Upper lobe of right lung (tissue), 1 donor: Measurements from ENCODE around the gene TUBGCP2. TPM values are rescaled to one million over a fixed set of nuclear protein-coding genes. Genes with fewer than 3 reads are reported as not detected.
A peak's percentile ranks its signal among the peaks of the same experiment; 100 is the strongest.

Experiments
- ATAC-seq: fragments of 200-7000 bp; cut with Tn5 transposase; one replicate; pipeline ENCODE4 v1.9.1; 2020; ENCODE audit warnings: mild to moderate bottlenecking, moderate library complexity
- DNase-seq: peaks from one replicate; pipeline ENCODE4 v3.0.0-alpha.2; 2020
- H3K27ac ChIP-seq: fragments of 200-600 bp; one replicate; pipeline ENCODE4 v1.8.0; 2022
- H3K27me3 ChIP-seq: fragments of 200-600 bp; one replicate; pipeline ENCODE4 v1.8.0; 2022; ENCODE audit warnings: mild to moderate bottlenecking
- H3K36me3 ChIP-seq: fragments of 200-600 bp; one replicate; pipeline ENCODE4 v1.8.0; 2022
- H3K4me1 ChIP-seq: fragments of 200-600 bp; one replicate; pipeline ENCODE4 v1.8.0; 2022
- H3K4me3 ChIP-seq: fragments of 200-600 bp; one replicate; pipeline ENCODE4 v1.8.0; 2022; ENCODE audit warnings: mild to moderate bottlenecking
- H3K9me3 ChIP-seq: fragments of 200-600 bp; one replicate; pipeline ENCODE4 v1.8.0; 2022
- CTCF ChIP-seq: fragments of 200-600 bp; IDR thresholded peaks from one replicate; pipeline ENCODE4 v1.8.0; 2022; ENCODE audit warnings: antibody characterized with exemption
- intact Hi-C: fragments of 100-400 bp; cut with DNase I; formaldehyde crosslinking; loops from one replicate; pipeline ENCODE4 v1.11.0; 2022
- total RNA-seq: library from RNA; stranded (reverse); fragmentation: NEBNext Ultra II Directional; extraction: Animal tissue kit (Norgen Biotek cat#: 25700); gene quantifications from one replicate; pipeline ENCODE4 v1.2.1, GENCODE V29; 2021
- donor health status: DM: no; HTN: yes; CAD: no; lungs with severe emphysema.

Gene TUBGCP2
- total RNA-seq, 1 donor from 2014 or later, result 44.6 TPM

- Histone ChIP-seq H3K36me3 (peaks cover 26% of the 10 kb centered on the region), H3K27ac (peak overlapping the region; percentile 98), H3K9me3 (no peaks in the 10 kb centered on the region), H3K27me3 (no peaks in the 10 kb centered on the region), H3K4me1 (peaks cover 28% of the 10 kb centered on the region), H3K4me3 (peak overlapping the region; percentile 98)
- peak; percentile 52 for ATAC-seq
- intact Hi-C loops, result no loop called here
- TF ChIP-seq CTCF, result peak; percentile 66
- peak; percentile 93 for DNase-seq
These were observed 774 bp downstream of the TUBGCP2 start for GRCh38 chr10:133307776-133308420.

- Histone ChIP-seq H3K27ac (peak overlapping the region; percentile 98), H3K9me3 (no peaks in the 10 kb centered on the region), H3K36me3 (peaks cover 25% of the 10 kb centered on the region), H3K27me3 (no peaks in the 10 kb centered on the region), H3K4me1 (peaks cover 28% of the 10 kb centered on the region), H3K4me3 (peak overlapping the region; percentile 98)
- TF ChIP-seq CTCF, result no peak
- no peak for DNase-seq
- no peak for ATAC-seq
- intact Hi-C loops, result no loop called here
These were observed 1.7 kb downstream of the TUBGCP2 start for GRCh38 chr10:133306941-133307379.

- ATAC-seq, result no peak
- Histone ChIP-seq H3K9me3 (no peaks in the 10 kb centered on the region), H3K4me3 (no peak overlapping the region), H3K27ac (peak overlapping the region; percentile 74), H3K27me3 (no peaks in the 10 kb centered on the region), H3K36me3 (peaks cover 25% of the 10 kb centered on the region), H3K4me1 (peaks cover 28% of the 10 kb centered on the region)
- no peak for DNase-seq
- intact Hi-C loops, result no loop called here
- no peak for TF ChIP-seq CTCF
These were observed 2.6 kb downstream of the TUBGCP2 start for GRCh38 chr10:133306097-133306476.

- H3K4me1 ChIP-seq, result peaks cover 22% of the 10 kb centered on the region
- intact Hi-C loops, result no loop called here
- ATAC-seq, result no peak
These were observed 5.5 kb downstream of the TUBGCP2 start for GRCh38 chr10:133303206-133303605.

GRCh38 chr10:133302230-133302629 is 6.4 kb downstream of the TUBGCP2 start:
- no peak for TF ChIP-seq CTCF
- Histone ChIP-seq H3K36me3 (peaks cover 54% of the 10 kb centered on the region), H3K27me3 (no peaks in the 10 kb centered on the region), H3K9me3 (no peaks in the 10 kb centered on the region), H3K27ac (no peak overlapping the region), H3K4me3 (no peak overlapping the region), H3K4me1 (peaks cover 13% of the 10 kb centered on the region)
- intact Hi-C loops, result no loop called here
- DNase-seq (no peak), ATAC-seq (peak; percentile 5)

More at GRCh38 chr10:133303206-133303605, 5.5 kb downstream of the TUBGCP2 start:
- no peak for DNase-seq
- H3K9me3 ChIP-seq, result no peaks in the 10 kb centered on the region
- H3K27ac ChIP-seq, result no peak overlapping the region
- peaks cover 44% of the 10 kb centered on the region for H3K36me3 ChIP-seq
- no peak for TF ChIP-seq CTCF
- H3K4me3 ChIP-seq, result no peak overlapping the region
- H3K27me3 ChIP-seq, result no peaks in the 10 kb centered on the region
